ENCODE results near the gene SH3RF1.

The SH3RF1 gene

DNA sequence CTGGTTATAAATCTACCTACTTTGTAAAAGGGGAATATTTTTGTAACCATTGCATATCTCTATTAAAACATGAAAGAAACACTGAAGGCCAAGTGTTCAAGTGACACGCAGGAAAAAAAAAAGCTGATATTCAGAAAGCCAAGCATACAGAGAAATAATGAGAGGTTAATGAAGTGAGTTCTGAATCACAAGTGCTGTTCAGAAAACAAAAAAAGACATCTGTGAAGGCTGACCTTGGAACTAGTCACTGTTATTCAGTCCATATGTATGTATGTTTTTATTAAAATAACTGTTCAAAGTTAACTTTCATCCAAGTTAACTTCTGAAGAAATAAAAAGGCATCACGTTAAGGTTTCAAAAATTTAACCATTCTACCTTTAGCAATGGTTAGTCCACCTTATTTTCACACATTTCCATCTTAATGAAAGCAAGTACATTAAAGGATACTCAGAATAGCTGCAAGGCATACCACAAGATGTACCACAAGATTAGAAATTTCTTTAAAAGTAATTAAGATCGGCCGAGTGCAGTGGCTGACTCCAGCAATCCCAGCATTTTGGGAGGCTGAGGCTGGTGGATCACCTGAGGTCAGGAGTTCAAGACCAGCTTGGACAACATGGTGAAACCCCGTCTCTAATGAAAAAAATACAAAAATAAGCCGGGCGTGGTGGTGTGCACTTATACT lies 31.4 kb downstream of the SH3RF1 start:
- no peak overlapping the region for H3K4me3 ChIP-seq (ENCODE audit: control insufficient read depth, low read depth, low read length)
- no peak for DNase-seq (ENCODE audit: low read depth)
- TF ChIP-seq, protein P1, sequence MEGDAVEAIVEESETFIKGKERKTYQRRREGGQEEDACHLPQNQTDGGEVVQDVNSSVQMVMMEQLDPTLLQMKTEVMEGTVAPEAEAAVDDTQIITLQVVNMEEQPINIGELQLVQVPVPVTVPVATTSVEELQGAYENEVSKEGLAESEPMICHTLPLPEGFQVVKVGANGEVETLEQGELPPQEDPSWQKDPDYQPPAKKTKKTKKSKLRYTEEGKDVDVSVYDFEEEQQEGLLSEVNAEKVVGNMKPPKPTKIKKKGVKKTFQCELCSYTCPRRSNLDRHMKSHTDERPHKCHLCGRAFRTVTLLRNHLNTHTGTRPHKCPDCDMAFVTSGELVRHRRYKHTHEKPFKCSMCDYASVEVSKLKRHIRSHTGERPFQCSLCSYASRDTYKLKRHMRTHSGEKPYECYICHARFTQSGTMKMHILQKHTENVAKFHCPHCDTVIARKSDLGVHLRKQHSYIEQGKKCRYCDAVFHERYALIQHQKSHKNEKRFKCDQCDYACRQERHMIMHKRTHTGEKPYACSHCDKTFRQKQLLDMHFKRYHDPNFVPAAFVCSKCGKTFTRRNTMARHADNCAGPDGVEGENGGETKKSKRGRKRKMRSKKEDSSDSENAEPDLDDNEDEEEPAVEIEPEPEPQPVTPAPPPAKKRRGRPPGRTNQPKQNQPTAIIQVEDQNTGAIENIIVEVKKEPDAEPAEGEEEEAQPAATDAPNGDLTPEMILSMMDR (IDR thresholded peaks at IDR 0.05; ENCODE audit: control insufficient read depth, insufficient read depth, low read depth, low read length, missing control alignments) = no peak

DNA sequence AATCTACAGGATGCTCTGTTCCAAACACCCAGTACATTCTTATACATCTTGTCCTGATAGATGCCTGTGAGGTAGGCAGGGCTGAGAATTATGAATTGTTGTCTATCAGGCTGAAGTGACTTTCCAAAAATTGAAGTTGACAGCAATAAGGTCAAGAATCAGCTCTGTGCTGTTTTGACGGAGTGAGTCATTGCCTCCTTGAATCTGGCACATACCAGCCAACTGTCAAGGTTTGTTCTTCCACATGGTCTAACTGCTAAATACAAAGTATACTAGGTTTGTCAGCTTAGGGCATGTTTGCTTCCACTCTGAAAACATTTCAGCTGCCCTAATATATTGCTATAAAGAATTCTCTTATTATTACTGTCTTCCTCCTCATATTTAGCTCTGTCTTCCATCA lies 32.3 kb downstream of the SH3RF1 start:
- no peak for DNase-seq (ENCODE audit: low read depth)
- TF ChIP-seq, protein P1 (IDR thresholded peaks at IDR 0.05; ENCODE audit: control insufficient read depth, insufficient read depth, low read depth, low read length, missing control alignments) = no peak

DNA sequence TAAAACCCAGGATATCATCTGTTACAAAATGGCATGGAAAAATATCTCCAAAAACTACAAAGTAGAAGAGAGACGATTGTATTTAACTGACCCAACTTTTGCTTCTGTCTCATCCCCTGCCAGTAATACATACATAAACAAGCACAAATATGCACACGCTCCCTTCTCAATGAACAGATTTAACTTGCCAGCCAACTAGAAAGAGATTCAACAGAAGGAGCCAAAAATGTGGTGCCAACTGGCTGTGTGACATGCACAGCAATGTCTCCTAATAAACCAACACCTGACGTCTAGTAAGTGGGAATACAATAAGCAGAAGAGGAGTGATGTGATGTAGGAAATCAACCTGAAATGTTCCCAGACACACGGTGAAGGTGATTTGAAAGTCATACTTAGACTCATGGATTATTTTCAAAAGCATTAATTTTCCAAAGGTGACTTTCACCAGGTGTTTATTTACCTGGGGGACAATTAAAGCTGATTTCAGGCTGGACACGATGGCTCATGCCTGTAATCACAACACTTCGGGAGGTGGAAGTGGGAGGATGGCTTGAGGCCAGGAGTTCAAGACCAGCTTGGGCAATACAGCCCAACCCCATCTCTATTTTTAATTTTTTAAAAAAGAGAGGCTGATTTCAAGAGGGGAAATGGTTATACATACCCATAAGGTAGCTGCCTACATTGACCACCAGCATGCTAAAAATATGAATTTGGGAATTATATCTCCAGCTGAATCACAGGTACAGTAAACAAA lies 33.7 kb downstream of the SH3RF1 start:
- no peak for DNase-seq (ENCODE audit: low read depth)
- TF ChIP-seq, protein P1 (IDR thresholded peaks at IDR 0.05; ENCODE audit: control insufficient read depth, insufficient read depth, low read depth, low read length, missing control alignments) = no peak
- H3K4me3 ChIP-seq (ENCODE audit: control insufficient read depth, low read depth, low read length) = no peak overlapping the region

More for the DNA sequence above, 32.3 kb downstream of the SH3RF1 start:
- no peak overlapping the region for H3K4me3 ChIP-seq (ENCODE audit: control insufficient read depth, low read depth, low read length)

DNA sequence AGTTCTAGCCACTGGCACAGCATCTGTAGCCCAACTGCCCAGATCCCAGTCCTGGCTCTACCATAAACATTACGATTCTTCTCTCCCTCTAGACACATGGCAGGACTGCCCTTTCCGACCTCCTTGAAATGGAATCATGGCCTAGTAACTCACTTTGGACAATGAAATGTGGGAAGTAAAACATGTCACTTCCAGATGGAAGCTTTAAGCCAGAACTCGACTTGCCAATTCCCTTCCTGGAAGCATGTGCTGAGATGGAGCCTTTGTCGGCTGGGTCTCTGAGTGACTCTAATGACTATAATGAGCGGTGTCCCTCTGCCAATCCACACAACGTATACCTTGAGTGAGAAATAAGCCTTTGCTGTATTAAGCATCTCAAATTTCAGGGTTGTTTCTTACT lies 34.7 kb downstream of the SH3RF1 start:
- no peak overlapping the region for H3K4me3 ChIP-seq (ENCODE audit: control insufficient read depth, low read depth, low read length)
- TF ChIP-seq, protein P1 (IDR thresholded peaks at IDR 0.05; ENCODE audit: control insufficient read depth, insufficient read depth, low read depth, low read length, missing control alignments) = no peak
- no peak for DNase-seq (ENCODE audit: low read depth)

DNA sequence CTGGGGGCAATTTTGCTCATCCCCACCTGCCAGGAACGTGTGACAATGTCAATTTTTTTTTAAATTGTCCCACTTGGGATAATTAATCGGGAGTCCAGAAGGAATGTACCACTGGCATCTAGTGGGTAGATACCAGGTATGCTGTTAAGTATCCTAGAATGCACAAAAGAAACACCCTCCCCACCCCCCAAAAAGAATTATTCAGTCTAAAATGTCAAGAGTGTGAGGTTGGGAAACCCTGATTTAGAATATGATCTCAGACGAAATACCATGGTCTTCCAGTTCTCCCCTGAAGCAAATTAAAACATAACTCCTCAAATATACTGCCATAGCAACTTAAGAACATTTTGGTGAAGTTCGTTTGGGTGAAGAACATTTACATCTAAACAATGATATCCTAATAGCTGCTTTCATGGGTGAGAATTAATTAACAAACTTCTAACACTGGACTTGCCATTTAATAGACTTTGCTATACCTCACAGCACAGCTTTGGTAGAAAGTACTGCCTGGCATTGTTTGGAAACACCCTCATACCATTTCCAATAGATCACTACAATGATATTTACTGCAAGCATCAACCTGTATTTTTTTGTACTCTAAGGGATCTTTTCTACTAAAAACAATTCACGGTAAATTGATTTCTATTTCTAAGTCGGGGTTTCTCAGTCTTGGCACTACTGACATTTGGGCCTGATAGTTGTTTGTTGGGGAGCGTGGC lies 36.5 kb downstream of the SH3RF1 start:
- DNase-seq (ENCODE audit: low read depth) = no peak
- TF ChIP-seq, protein P1 (IDR thresholded peaks at IDR 0.05; ENCODE audit: control insufficient read depth, insufficient read depth, low read depth, low read length, missing control alignments) = no peak
- no peak overlapping the region for H3K4me3 ChIP-seq (ENCODE audit: control insufficient read depth, low read depth, low read length)

DNA sequence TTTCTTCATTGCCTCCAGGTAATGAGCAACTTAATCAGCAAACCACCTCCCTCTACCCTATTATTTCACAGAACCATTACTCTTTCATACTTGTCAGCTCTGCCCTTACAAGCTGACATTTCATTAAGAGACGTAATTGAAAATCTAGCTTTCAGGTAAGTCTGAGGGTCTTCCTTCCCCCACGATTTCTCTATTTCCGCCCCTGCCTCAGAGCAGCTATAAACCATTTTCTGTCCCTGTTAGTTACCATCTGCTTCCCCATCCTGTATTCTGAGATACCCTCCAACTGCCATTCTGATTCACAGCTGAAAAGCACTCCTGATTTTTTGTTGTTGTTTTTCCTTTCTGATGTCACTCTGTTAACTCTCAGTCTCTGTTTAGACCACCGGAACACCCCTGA lies 37.1 kb downstream of the SH3RF1 start:
- no peak for DNase-seq (ENCODE audit: low read depth)
- TF ChIP-seq, protein P1 (IDR thresholded peaks at IDR 0.05; ENCODE audit: control insufficient read depth, insufficient read depth, low read depth, low read length, missing control alignments) = no peak
- H3K4me3 ChIP-seq (ENCODE audit: control insufficient read depth, low read depth, low read length) = no peak overlapping the region

Measured in AG09309 (cell line).